ENCODE data around the gene COL8A2.

Gene COL8A2

GRCh38 chr1:36155408-36156328, 30.6 kb upstream of the COL8A2 start, which contains the start of gene MAP7D1:
Gene MAP7D1, plus strand, starts transcription at chr1:36156160. Its CDS starts 258 bp downstream, at chr1:36156418.
- TF ChIP-seq, protein P1, sequence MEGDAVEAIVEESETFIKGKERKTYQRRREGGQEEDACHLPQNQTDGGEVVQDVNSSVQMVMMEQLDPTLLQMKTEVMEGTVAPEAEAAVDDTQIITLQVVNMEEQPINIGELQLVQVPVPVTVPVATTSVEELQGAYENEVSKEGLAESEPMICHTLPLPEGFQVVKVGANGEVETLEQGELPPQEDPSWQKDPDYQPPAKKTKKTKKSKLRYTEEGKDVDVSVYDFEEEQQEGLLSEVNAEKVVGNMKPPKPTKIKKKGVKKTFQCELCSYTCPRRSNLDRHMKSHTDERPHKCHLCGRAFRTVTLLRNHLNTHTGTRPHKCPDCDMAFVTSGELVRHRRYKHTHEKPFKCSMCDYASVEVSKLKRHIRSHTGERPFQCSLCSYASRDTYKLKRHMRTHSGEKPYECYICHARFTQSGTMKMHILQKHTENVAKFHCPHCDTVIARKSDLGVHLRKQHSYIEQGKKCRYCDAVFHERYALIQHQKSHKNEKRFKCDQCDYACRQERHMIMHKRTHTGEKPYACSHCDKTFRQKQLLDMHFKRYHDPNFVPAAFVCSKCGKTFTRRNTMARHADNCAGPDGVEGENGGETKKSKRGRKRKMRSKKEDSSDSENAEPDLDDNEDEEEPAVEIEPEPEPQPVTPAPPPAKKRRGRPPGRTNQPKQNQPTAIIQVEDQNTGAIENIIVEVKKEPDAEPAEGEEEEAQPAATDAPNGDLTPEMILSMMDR (IDR thresholded peaks at IDR 0.05), result no peak

DNA sequence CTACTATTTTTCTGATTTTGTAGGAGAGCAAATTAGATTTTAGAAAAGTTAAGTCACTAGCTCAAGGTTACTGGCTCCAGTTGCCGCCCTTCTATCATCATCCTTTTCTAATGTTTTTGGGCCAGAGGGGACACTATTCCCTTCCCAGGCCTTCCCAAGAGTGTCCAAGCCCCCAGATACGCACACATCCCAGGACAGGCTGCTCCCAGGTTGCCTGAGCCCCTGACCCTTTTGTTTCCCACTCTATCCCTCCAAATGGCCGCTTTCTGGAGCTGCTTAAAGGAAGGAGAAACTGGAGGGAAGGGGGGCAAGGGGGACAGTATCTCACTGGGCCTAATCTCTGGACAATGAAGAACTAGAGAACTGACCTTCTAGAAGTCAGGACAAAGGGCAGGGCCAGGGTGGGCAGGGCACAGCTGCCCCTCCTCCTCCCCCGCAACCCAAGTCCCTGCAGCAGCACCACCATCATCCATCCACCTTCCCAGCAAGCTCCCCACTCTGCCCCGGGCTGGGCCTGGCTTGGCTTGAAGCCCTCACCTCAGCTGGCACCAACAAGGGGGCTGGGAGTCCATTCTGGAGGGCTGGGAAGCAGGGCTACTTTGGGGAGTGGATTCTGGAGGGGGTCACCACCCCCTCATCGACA, 29.9 kb upstream of the COL8A2 start:
- TF ChIP-seq, protein P1 (IDR thresholded peaks at IDR 0.05), result no peak

- TF ChIP-seq, protein P1 (IDR thresholded peaks at IDR 0.05), result no peak
These were observed 29.3 kb upstream of the COL8A2 start for GRCh38 chr1:36154335-36154734.

DNA sequence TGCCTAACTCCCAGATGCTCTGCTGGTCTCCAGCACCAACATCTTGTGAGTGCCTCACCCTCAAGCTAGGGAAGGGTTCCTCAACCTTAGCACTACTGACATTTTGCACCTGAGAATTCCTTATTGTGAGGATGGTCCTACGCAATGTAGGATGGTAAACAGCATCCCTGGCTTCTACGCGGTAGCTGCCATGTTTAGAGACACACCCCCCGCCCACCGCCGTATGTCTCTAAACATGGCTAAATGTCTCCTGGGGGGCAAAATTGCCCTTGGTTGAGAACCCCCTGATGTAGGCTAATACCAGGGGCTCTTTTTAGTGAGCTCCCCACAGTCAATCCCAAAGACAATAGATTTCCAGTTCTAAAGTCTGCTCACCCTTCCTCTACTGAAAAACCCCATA, 28.5 kb upstream of the COL8A2 start:
- TF ChIP-seq, protein P1 (IDR thresholded peaks at IDR 0.05), result no peak

GRCh38 chr1:36151845-36152203, 26.8 kb upstream of the COL8A2 start:
- TF ChIP-seq, protein P1 (IDR thresholded peaks at IDR 0.05), result no peak

DNA sequence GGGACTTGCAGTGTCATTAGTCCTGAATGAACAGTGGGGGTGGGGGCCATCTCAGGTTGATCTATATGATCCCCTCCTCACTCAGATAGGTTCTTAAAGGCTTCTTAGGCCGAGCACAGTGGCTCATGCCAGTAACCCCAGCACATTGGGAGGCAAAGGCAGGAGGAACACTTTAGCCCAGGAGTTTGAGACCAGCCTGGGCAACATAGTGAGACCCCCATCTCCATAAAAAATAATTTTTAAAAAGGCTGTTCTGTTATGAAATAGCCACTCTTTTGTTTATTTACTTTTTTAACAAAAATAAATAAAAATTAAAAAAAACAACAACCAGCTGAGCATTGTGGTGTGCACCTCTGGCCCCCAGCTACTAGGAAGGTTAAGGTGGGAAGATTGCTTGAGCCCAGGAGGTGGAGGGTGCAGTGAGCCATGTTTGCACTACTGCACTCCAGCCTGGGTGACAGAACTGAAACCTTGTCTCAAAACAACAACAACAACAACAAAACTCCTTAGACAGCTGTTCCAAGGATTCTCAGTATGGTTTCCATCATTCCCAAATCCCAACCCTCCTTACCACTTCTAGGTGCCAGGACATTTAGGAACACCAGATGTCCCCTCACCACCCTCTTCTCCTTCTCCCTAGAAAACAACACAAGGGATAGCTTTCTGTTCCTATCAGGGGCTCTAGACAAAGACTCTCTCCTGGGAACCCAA, 26.3 kb upstream of the COL8A2 start:
- TF ChIP-seq, protein P1 (IDR thresholded peaks at IDR 0.05), result no peak

GRCh38 chr1:36150296-36151133, 25.5 kb upstream of the COL8A2 start:
- TF ChIP-seq, protein P1 (IDR thresholded peaks at IDR 0.05), result no peak

All from LNCAP (cell line).